Posterior vena cava (tissue), 2 donors: ENCODE data around the gene PCOLCE2. TPM values are rescaled to one million over a fixed set of nuclear protein-coding genes. Genes with fewer than 3 reads are reported as not detected.
A peak's percentile ranks its signal among the peaks of the same experiment; 100 is the strongest.
"Not testable (repeated sequence)": the region's sequence is repeated elsewhere in the genome, so short reads cannot be mapped to it uniquely, and the experiment has no call there.

Experiments
- DNase-seq: peaks from one replicate; pipeline ENCODE4 v3.0.0-alpha.2; 2020; ENCODE audit warnings: low spot score
- intact Hi-C, 2 donors: fragments of 100-400 bp; cut with DNase I; formaldehyde crosslinking; loops; one replicate each; pipeline versions ENCODE4 v1.14.1 to v1.14.2; 2022 to 2023
- total RNA-seq, 2 donors: library from RNA; stranded (reverse); fragmentation: NEBNext Ultra II Directional; extraction: Animal tissue kit (Norgen Biotek cat#: 25700); gene quantifications; one replicate each; pipeline ENCODE4 v1.2.1, GENCODE V29; 2021
- donor health status: DM: yes; HTN: yes; CAD: no.
- donor health status: DM: yes; HTN: yes; CAD: no.

PCOLCE2 gene
- total RNA-seq, 2 donors from 2014 or later, result 39.7 to 54.5 TPM

DNA sequence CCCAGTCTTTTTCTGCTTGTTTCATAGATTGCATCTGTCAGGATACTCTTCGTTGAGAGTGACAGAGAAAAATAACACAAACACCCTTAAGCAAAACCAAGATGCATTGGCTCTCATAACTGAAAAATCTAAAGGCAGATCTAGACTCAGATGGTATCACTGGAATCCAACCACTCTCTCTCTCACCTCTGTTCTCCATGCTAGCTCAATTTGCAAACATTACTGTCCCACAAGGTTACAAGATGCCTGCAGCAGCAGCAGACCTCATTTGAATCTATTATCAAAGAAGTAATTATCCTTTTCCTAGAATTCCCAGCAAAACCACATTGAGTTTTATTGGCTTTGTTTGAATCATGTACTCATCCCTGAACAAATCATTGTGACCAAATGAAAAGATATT, 19.1 kb upstream of the PCOLCE2 start:
- intact Hi-C loops, result no loop called here
- DNase-seq, result no peak

DNA sequence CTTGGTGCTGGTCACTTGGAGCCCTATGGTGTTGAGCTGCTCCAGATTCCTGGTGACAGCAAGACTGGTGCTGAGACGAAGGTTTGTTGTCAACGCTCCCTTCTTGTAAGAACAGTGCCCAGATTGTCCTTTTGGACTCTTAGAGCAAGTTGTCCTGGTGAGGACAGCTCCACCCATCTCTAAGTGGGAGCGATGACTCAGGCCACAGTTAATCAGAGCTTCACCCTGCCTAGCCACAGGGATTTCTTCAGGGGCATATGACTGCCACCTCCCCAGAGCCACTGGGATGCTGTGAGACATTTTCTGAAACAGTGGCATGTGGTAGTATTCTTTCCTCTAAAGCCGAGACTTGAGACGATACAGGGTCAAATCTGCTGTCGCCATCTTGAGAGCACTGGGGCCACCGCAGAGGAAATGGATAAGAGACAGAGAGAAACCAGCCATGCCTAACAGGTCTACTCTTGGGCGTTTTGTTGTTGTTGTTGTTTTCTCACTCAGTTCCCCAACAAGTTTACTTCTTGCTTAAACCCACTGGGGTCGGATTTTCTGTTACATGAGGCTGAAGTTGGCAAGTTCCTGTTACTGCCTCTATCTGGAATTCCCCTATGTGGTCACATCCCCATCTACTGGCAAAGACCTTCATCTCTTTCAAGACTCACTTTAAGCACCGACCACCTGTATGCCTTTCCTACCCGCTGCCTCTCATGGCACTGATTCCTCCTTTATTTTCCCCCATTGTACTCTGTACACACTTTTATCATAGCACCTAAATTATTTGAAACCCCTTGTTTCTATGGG, 16.0 kb upstream of the PCOLCE2 start:
- DNase-seq, result no peak
- intact Hi-C loops, result no loop called here

- intact Hi-C loops, result no loop called here
- DNase-seq, result no peak
These were observed 13.5 kb upstream of the PCOLCE2 start for GRCh38 chr3:142902356-142902755.

DNA sequence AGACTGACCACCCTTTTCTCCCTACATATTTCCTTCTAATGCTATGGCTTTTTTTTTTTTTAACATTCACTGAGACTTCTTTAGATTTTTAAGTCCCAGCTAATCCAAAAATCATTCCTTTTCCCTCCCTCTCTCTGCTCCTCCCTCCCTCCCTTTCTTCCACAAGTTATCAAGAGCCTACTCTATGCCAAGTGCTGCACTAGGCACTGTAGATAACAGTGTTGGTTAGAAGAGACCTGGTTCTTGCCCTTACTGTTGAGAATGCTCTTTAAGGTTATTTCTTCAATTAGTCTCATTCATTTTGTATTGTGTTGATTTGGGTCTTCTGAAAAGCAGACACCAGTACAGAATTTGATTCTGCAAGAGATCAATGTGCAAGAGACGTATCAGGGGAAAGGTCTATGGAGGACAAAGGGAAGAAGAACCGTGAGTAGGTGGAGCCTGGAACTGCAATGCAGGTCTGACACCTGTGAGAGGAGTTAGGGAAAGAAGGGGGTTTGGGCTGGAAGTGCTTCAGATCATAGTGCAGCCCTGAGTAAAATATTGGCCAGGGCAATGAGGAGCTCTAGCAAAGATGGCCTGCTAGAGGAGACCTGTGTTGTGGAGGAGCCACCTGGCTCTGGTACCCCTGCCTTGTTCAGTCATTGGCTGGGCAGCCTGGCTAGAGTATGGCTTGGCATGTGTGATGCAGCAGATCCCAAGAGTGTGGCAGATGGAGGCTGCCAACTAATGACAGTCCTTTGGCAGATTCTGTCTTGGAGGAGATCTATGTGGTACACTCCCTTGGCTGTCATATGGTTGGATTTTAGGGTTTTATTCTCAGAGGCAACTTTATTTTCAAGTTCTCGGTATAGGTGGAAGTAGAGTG, 9.7 kb upstream of the PCOLCE2 start:
- DNase-seq, result no peak
- intact Hi-C loops, result no loop called here

DNA sequence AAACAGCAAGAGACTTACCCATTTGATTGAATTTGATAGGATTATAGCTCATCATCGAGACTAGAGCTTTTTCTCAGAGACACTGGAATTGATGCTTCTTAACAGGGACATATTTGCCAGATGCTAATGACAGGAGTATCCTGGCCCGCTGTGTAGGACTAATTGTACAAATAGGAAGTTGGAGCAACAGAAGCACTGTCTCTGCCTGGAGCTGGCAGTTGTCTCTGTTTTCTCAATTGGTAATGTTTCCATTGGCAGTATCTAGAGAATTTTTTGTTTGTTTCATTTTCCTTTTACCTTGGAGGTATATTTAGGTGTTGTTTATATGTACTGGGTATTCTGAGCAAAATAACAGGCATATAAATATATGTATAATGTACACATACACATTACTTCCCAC, 8.9 kb upstream of the PCOLCE2 start:
- no peak for DNase-seq
- intact Hi-C loops, result no loop called here

GRCh38 chr3:142896996-142897395, 8.1 kb upstream of the PCOLCE2 start:
- no peak for DNase-seq
- intact Hi-C loops, result no loop called here

DNA sequence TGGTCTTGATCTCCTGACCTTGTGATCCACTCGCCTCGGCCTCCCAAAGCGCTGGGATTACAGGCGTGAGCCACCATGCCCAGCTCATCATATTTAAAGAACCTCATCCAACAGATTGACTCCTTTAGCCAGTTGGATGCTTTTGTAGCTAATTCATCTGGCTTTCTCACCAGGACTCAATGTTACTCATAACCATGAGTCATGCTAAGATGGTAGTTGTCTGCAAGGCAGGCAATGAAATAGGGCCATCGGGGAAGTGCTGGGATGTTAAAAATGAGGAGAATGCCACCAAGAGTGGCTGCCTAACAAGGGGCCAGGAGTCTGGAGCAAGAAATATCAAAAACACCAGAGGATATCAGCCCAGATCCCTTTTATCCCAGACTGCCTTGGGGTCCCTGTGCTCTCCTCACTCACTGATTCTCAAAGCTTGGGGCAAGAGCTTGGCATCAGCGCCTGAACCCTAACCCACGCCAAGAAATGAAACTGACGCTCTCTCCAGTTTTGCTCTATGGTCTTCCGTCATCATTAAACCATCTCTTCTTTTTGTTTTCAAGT, 7.4 kb upstream of the PCOLCE2 start:
- DNase-seq, result no peak
- intact Hi-C loops, result no loop called here

GRCh38 chr3:142894493-142894892, 5.6 kb upstream of the PCOLCE2 start:
- DNase-seq, result no peak
- intact Hi-C loops, result no loop called here

DNA sequence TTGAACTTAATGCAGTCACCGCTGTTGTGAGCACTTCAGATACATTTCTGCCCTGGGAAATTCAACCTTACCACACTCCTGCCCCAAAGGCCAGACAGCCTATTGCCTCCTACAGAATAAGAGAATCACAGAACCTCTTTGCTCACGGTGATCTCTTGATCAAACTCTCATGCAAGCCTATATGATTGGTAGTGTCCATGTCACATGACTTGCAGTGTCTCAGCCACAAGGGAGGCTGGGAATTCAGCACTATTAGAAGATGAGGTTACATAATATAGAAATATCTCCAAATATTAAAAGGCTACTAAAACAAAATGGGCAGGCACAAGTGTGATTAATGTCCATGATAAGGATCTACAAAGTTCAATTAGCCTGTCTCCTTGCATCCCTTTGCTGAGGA, 3.8 kb upstream of the PCOLCE2 start:
- DNase-seq, result no peak
- intact Hi-C loops, result no loop called here

- no peak for DNase-seq
- intact Hi-C loops, result no loop called here
These were observed 1.7 kb upstream of the PCOLCE2 start for GRCh38 chr3:142890592-142890991.

DNA sequence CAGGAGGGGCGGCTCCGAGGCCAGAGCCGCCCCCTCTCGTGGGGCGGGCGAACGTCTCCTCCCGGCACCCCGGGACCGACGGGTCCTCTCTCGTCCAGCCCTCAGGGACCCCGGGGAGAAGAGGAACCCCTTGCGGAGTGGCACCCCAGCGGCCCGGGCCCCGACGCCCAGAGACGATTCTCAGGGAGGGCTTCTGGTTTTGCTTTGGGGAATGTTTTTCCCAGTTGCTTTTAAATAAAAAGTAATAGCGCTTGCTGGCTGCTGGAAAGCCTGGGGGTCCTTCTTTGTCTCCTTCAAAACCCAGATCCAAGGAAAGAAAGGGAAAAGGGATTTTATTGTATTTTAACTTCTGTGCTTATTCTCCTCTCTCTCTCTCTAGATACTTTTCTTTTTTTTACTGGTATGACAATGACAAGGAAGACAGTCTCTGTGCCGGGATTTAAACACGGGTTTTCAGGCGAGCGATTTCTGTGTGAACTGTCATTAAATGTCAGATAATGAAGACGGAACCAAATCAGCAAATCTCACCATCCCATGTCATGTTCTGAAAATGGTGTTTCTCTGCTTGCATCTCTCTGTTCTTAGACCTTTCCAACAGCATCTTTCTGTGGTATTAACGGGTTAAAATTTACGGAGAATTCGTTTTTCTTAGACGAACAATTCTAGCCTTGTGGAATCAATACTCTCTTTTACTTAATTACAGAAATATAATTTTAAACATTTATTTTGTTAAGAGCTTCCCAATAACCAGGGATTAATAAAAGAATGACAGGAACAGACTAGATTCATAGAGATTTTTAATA, 530 bp upstream of the PCOLCE2 start:
- DNase-seq, result peak; percentile 81
- intact Hi-C loops, result no loop called here

DNA sequence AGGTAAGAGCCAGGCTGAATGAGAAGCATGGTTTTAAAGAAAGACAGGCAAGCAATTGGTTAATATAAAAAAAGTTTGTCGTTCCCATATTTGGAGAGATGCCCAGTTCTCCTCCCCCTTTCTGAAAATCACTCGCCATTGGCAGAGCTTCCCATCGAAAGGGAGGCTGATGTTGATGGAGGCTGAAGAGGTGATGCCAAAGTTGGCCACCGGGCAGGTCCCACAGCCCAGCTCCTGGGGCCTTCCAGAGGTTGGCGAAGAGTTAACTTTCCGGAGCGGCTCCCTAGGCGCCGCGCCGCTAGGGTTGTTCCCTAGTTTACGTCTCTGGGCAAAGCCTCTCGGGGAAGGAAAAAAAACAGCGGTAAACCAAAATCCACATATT, 793 bp downstream of the PCOLCE2 start:
- DNase-seq, result peak; percentile 82
- intact Hi-C loops, result no loop called here

GRCh38 chr3:142886940-142887339, 1.9 kb downstream of the PCOLCE2 start:
- intact Hi-C loops, result no loop called here

GRCh38 chr3:142886021-142886420, 2.9 kb downstream of the PCOLCE2 start:
- intact Hi-C loops, result no loop called here
- DNase-seq, result no peak

More at GRCh38 chr3:142886940-142887339, 1.9 kb downstream of the PCOLCE2 start:
- no peak for DNase-seq

DNA sequence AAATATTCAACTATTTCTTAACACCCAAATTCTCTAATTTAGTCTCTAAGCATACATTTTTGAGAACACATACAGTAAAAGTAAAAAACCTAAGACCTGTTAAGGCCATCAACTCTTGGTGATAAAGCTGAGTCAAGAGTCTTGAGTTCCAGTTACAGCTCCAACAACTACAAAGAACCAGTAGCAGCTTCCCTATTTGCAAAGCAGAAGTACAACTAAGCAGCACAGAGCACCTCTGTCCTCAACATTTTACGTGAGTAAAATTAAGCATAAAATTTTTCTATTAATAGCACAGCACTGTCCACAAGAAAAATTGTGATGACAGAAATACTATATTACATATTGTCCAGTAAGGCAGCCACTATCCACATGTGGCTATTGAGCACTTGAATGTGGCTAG, 4.4 kb downstream of the PCOLCE2 start:
- no peak for DNase-seq
- intact Hi-C loops, result no loop called here

DNA sequence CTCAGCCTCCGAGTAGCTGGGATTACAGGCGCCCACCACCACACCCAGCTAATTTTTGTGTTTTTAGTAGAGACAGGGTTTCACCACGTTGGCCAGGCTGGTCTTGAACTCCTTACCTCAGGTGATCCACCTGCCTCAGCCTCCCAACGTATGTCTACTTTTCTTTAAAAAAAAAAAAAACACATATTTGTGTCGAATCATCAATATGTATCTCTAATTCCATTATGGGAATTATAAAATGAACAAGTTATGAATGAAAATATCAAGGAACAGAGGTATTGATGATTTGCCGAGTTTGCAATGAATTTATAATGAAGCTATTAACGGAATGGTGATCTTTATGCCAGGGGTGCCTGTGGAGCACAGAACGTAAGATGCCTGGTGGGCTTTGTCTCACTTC, 5.3 kb downstream of the PCOLCE2 start:
- DNase-seq, intact Hi-C loops: not testable (repeated sequence)

- DNase-seq, result no peak
- intact Hi-C loops, result no loop called here
These were observed 7.2 kb downstream of the PCOLCE2 start for GRCh38 chr3:142881445-142882224.

DNA sequence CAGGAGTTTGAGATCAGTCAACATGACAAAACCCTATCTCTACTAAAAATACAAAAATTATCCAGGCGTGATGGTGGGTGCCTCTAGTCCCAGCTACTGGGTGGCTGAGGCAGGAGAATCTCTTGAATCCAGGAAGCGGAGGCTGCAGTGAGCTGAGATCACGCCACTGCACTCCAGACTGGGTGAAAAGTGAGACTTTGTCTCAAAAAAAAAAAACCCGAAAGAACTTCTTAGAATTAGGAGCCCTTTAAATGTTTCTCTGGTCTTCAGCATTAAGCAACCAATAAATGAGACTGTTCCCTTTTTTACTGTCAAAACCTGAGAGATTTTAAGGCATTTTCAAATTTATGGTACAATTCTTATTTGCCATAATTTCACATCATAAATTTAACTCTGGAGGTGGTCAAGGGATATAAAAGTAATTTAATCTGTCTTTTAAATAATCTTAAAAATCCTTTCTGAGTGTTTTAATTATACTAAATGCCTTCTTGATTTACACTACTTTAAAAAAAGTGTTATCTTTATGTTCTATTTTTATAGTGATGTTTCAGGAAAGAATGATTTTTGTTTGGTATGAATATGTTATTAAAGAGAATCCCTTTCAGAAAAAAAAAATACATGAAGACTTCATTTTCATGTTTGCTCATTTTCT, 10.1 kb downstream of the PCOLCE2 start:
- DNase-seq, result no peak
- intact Hi-C loops, result no loop called here
